Measurements from ENCODE around the gene WSB1.
A peak's percentile ranks its signal among the peaks of the same experiment; 100 is the strongest.

The WSB1 gene

DNA sequence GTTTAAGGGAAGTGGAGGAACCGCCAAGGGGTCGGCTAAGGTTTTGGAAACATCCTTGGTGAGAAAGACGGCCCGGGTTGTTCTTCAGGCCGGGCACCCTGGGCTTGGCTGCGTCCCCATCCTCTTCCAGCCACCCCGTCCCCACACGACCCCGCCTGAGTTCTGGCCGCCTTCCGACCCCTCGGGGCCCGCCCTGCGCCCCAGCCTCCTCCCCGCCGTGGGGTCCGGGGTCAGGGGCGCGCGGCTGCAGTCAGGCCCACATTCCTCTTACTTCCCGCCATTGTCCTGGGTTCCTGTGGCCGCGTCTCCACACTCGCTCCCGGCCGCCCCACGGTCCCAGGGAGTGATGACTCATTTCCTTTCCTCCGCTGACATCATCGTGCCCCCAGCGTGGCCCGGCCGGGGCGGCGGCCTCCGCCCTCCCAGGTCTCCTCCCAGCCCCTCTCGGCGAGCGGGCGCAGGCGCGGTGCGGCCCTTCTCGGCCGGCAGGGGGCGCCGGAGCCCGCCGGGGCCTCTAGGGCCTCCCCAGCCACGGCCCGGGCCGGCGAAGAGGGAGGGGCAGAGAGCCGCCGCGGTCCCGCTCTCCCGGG is 59.6 kb downstream of the WSB1 start:
- H3K4me3 ChIP-seq (ENCODE audit: low read depth, low read length), result peak overlapping the region; percentile 64
- CTCF ChIA-PET, result interaction anchor here (0.6 to 25.6 kb wide), 46 partner anchors 8 to 304 kb away, joined by 3 to 634 read pairs (median 4); partner anchors contain the start of gene KSR1
- DNase-seq (ENCODE audit: low read depth, low spot score), result peak; percentile 19
- TF ChIP-seq, protein P1, sequence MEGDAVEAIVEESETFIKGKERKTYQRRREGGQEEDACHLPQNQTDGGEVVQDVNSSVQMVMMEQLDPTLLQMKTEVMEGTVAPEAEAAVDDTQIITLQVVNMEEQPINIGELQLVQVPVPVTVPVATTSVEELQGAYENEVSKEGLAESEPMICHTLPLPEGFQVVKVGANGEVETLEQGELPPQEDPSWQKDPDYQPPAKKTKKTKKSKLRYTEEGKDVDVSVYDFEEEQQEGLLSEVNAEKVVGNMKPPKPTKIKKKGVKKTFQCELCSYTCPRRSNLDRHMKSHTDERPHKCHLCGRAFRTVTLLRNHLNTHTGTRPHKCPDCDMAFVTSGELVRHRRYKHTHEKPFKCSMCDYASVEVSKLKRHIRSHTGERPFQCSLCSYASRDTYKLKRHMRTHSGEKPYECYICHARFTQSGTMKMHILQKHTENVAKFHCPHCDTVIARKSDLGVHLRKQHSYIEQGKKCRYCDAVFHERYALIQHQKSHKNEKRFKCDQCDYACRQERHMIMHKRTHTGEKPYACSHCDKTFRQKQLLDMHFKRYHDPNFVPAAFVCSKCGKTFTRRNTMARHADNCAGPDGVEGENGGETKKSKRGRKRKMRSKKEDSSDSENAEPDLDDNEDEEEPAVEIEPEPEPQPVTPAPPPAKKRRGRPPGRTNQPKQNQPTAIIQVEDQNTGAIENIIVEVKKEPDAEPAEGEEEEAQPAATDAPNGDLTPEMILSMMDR (IDR thresholded peaks at IDR 0.05; ENCODE audit: insufficient read depth, low read length, missing control alignments), result peak; percentile 57
- POLR2A ChIA-PET, result interaction anchor here (0.6 to 0.7 kb wide), 2 partner anchors 207 to 247 kb away, joined by 3 read pairs; no protein-coding TSS in a partner anchor

DNA sequence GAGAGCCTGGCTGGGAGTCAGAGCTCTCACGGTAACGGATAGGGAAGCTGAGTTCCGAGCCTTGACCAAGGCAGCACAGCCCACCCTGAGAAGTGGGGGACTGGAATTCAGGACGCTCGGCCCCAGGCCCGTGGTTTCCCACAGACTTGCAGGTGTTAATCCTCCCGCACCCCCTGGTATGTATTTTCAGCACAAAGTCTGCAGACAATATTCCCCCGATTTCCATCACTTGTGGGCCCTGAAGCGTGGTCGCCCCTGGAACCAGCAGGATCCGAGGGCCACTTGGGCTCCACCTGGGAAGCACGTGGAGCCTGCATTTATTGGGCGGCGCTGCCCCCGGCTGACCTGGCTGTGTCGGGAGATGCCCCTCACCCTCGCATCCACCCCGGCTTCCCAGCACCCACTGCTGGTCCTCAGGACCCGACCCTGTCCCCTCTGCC is 60.2 kb downstream of the WSB1 start:
- CTCF ChIA-PET, result interaction anchor here (0.6 to 25.6 kb wide), 46 partner anchors 9 to 297 kb away, joined by 3 to 634 read pairs (median 4); partner anchors contain the start of gene KSR1
- H3K4me3 ChIP-seq (ENCODE audit: low read depth, low read length), result peak overlapping the region; percentile 54
- TF ChIP-seq, protein P1 (IDR thresholded peaks at IDR 0.05; ENCODE audit: insufficient read depth, low read length, missing control alignments), result no peak
- no peak for DNase-seq (ENCODE audit: low read depth, low spot score)
- POLR2A ChIA-PET, result interaction anchor here (0.6 to 0.7 kb wide), 2 partner anchors 207 to 246 kb away, joined by 3 read pairs; no protein-coding TSS in a partner anchor

DNA sequence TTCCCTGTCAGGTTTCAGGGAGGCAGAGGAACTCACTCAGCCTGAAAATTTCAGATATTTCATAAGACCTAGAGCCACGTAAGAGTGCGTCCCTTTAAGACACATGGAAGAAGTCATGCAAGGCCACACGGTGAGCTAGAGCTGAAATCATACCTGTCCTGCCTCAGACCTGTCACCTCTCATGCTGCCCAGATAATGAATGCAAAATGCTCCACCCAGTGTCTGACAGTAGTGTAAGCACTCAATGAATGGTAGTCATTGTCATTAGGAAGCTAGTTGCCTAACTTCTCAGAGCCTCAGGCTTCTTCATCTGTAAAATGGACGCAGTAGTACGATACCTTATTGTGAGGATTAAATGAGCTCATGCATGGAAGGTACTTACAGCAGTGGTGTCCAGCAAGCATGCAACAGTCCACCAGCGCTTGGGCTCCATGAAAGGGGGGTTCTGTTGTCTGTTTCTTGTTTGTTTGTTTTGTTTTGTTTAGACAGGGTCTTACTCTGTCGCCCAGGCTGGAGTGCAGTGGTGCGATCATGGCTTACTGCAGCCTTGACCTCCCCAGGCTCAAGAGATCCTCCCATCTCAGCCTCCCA is 60.7 kb downstream of the WSB1 start:
- ChIA-PET POLR2A (interaction anchor here (0.6 to 0.7 kb wide), 2 partner anchors 206 to 246 kb away, joined by 3 read pairs; no protein-coding TSS in a partner anchor), CTCF (interaction anchor here (0.6 to 25.6 kb wide), 49 partner anchors 9 to 296 kb away, joined by 3 to 634 read pairs (median 4); partner anchors contain the start of gene KSR1)
- no peak for DNase-seq (ENCODE audit: low read depth, low spot score)
- TF ChIP-seq, protein P1 (IDR thresholded peaks at IDR 0.05; ENCODE audit: insufficient read depth, low read length, missing control alignments), result no peak
- H3K4me3 ChIP-seq (ENCODE audit: low read depth, low read length), result no peak overlapping the region; the same call in 1 of the 2 replicates

DNA sequence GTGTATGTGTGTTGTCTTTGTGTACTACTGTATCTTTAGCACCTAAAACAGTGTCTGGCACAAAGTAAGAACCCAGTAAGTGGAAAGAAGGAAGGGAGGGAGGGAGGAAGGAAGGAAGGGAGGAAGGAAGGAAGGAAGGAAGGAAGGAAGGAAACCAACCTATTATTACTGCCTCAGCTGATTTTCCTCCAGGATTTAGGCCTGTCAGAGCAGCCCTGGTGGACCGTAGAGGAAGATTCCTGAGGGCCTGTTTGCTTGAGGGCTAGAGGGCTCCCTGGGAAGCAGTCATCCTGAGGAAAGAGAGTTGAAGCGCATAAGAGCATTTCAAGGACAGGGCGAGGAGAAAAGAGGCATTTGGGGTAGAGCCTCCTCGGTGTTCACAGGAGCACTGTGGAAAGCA is 61.5 kb downstream of the WSB1 start:
- ChIA-PET POLR2A (no interaction called here), CTCF (interaction anchor here (0.9 to 25.6 kb wide), 8 partner anchors 8 to 246 kb away, joined by 3 to 634 read pairs (median 8); no protein-coding TSS in a partner anchor)
- TF ChIP-seq, protein P1 (IDR thresholded peaks at IDR 0.05; ENCODE audit: insufficient read depth, low read length, missing control alignments), result no peak
- no peak overlapping the region for H3K4me3 ChIP-seq (ENCODE audit: low read depth, low read length)
- DNase-seq (ENCODE audit: low read depth, low spot score), result no peak

DNA sequence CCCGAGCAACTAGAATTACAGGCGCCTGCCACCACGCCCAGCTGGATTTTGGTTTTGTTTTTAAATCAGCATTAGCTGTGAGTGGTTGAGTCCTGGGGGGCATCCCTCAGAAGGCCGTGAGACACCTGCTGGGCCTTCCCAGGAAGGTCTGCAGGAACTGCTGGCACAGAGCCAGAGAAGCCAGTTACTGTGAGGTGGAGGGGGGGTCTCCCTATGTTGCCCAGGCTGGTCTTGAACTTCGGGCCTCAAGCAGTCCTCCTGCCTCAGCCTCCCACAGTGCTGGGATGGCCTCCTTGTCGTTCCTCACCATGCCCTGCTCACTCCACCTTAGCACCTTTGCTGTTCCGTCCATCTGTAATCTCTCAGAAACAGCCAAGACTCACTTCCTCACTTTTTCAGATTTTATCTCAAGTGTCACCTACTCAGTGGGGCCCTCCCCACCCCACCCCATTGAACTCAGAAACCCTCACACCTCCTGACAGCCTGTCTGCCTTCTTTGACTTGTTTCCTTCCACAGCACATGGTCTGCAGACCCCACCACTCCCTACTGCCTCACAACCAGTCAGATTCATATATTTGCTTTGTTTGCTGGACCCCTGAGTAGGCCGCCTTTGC is 62.3 kb downstream of the WSB1 start:
- H3K4me3 ChIP-seq (ENCODE audit: low read depth, low read length), result no peak overlapping the region
- TF ChIP-seq, protein P1 (IDR thresholded peaks at IDR 0.05; ENCODE audit: insufficient read depth, low read length, missing control alignments), result no peak
- ChIA-PET POLR2A (no interaction called here), CTCF (interaction anchor here (25.6 kb wide), 1 partner anchor 245 kb away, joined by 634 read pairs; no protein-coding TSS in a partner anchor)
- no peak for DNase-seq (ENCODE audit: low read depth, low spot score)

Data from AG04449 (cell line).